Measurements from ENCODE around the gene NFE2L3. TPM values are rescaled to one million over a fixed set of nuclear protein-coding genes. Genes with fewer than 3 reads are reported as not detected.

NFE2L3 gene
- total RNA-seq, 1 experiment from 2014 or later: 40.0 TPM

- ChIA-PET POLR2A (ENCODE audit: unreplicated experiment) (interaction anchor here (0.6 kb wide), 1 partner anchor 30 kb away, joined by 3 read pairs; no protein-coding TSS in a partner anchor), CTCF (no interaction called here)
- DNase-seq: no peak
- peaks cover 55% of the 10 kb centered on the region for H3K79me2 ChIP-seq (ENCODE audit: low read length)
- no peak overlapping the region for H3K9ac ChIP-seq (ENCODE audit: low read length)
- no peak overlapping the region for H3K4me2 ChIP-seq (ENCODE audit: low read length)
- no peaks in the 10 kb centered on the region for H3K27me3 ChIP-seq (ENCODE audit: low read length)
- peaks cover 71% of the 10 kb centered on the region for H3F3A ChIP-seq (ENCODE audit: low read length, unreplicated experiment)
- H3K27ac ChIP-seq (ENCODE audit: low read length): no peak overlapping the region
- ATAC-seq: no peak
- H3K9me3 ChIP-seq (ENCODE audit: low read length): no peaks in the 10 kb centered on the region
- no peak for TF ChIP-seq EZH2phosphoT487 (IDR thresholded peaks at IDR 0.05; ENCODE audit: borderline replicate concordance, low read length)
- no peak for TF ChIP-seq EZH2 (IDR thresholded peaks at IDR 0.05; ENCODE audit: low read length, unreplicated experiment)
- TF ChIP-seq, protein P1, sequence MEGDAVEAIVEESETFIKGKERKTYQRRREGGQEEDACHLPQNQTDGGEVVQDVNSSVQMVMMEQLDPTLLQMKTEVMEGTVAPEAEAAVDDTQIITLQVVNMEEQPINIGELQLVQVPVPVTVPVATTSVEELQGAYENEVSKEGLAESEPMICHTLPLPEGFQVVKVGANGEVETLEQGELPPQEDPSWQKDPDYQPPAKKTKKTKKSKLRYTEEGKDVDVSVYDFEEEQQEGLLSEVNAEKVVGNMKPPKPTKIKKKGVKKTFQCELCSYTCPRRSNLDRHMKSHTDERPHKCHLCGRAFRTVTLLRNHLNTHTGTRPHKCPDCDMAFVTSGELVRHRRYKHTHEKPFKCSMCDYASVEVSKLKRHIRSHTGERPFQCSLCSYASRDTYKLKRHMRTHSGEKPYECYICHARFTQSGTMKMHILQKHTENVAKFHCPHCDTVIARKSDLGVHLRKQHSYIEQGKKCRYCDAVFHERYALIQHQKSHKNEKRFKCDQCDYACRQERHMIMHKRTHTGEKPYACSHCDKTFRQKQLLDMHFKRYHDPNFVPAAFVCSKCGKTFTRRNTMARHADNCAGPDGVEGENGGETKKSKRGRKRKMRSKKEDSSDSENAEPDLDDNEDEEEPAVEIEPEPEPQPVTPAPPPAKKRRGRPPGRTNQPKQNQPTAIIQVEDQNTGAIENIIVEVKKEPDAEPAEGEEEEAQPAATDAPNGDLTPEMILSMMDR (conservative IDR thresholded peaks at IDR 0.05; ENCODE audit: low read depth, low read length): no peak
- peaks cover 8% of the 10 kb centered on the region for H3K4me1 ChIP-seq (ENCODE audit: insufficient read depth, low read length)
- H3K4me3 ChIP-seq (ENCODE audit: low read length): no peak overlapping the region
- no TSS peak for BruUV-seq (replicated peaks)
- no peaks in the 10 kb centered on the region for H3K9me2 ChIP-seq (replicated peaks; ENCODE audit: low read length)
- H3K36me3 ChIP-seq (ENCODE audit: low read depth, low read length): peaks cover 78% of the 10 kb centered on the region
- H2AFZ ChIP-seq (ENCODE audit: low read length): no peak overlapping the region
- intact Hi-C loops (cut with micrococcal nuclease): no loop called here
- peaks cover 90% of the 10 kb centered on the region for H4K20me1 ChIP-seq (ENCODE audit: low read length)
These were observed 39.4 kb downstream of the NFE2L3 start for GRCh38 chr7:26191233-26191973.

GRCh38 chr7:26191974-26192479 is 40.0 kb downstream of the NFE2L3 start:
- TF ChIP-seq EZH2 (IDR thresholded peaks at IDR 0.05; ENCODE audit: low read length, unreplicated experiment): no peak
- TF ChIP-seq, protein P1 (conservative IDR thresholded peaks at IDR 0.05; ENCODE audit: low read depth, low read length): no peak
- no peak for TF ChIP-seq EZH2phosphoT487 (IDR thresholded peaks at IDR 0.05; ENCODE audit: borderline replicate concordance, low read length)
- BruUV-seq (replicated peaks): TSS peak; percentile 37
- Histone ChIP-seq H3K36me3 (ENCODE audit: low read depth, low read length) (peaks cover 84% of the 10 kb centered on the region), H3K27me3 (ENCODE audit: low read length) (no peaks in the 10 kb centered on the region), H3K27ac (ENCODE audit: low read length) (no peak overlapping the region), H3K9ac (ENCODE audit: low read length) (no peak overlapping the region), H3K4me2 (ENCODE audit: low read length) (no peak overlapping the region), H2AFZ (ENCODE audit: low read length) (no peak overlapping the region), H3K9me3 (ENCODE audit: low read length) (no peaks in the 10 kb centered on the region), H3K4me1 (ENCODE audit: insufficient read depth, low read length) (peaks cover 14% of the 10 kb centered on the region), H3K79me2 (ENCODE audit: low read length) (peaks cover 61% of the 10 kb centered on the region), H4K20me1 (ENCODE audit: low read length) (peaks cover 90% of the 10 kb centered on the region), H3F3A (ENCODE audit: low read length, unreplicated experiment) (peaks cover 75% of the 10 kb centered on the region), H3K9me2 (replicated peaks; ENCODE audit: low read length) (no peaks in the 10 kb centered on the region), H3K4me3 (ENCODE audit: low read length) (no peak overlapping the region)
- intact Hi-C loops (cut with micrococcal nuclease): no loop called here
- ATAC-seq (no peak), DNase-seq (no peak)
- ChIA-PET POLR2A (ENCODE audit: unreplicated experiment) (no interaction called here), CTCF (no interaction called here)

- DNase-seq (no peak), ATAC-seq (no peak)
- H3K9ac ChIP-seq (ENCODE audit: low read length): no peak overlapping the region
- ChIA-PET POLR2A (ENCODE audit: unreplicated experiment) (no interaction called here), CTCF (no interaction called here)
- H4K20me1 ChIP-seq (ENCODE audit: low read length): peaks cover 93% of the 10 kb centered on the region
- H3K4me1 ChIP-seq (ENCODE audit: insufficient read depth, low read length): peaks cover 19% of the 10 kb centered on the region
- no peak overlapping the region for H3K4me2 ChIP-seq (ENCODE audit: low read length)
- H3K9me2 ChIP-seq (replicated peaks; ENCODE audit: low read length): no peaks in the 10 kb centered on the region
- no peaks in the 10 kb centered on the region for H3K27me3 ChIP-seq (ENCODE audit: low read length)
- no TSS peak for BruUV-seq (replicated peaks)
- TF ChIP-seq EZH2phosphoT487 (IDR thresholded peaks at IDR 0.05; ENCODE audit: borderline replicate concordance, low read length): no peak
- no peak for TF ChIP-seq EZH2 (IDR thresholded peaks at IDR 0.05; ENCODE audit: low read length, unreplicated experiment)
- TF ChIP-seq, protein P1 (conservative IDR thresholded peaks at IDR 0.05; ENCODE audit: low read depth, low read length): no peak
- no peak overlapping the region for H2AFZ ChIP-seq (ENCODE audit: low read length)
- intact Hi-C loops (cut with micrococcal nuclease): no loop called here
- H3F3A ChIP-seq (ENCODE audit: low read length, unreplicated experiment): peaks cover 70% of the 10 kb centered on the region
- H3K36me3 ChIP-seq (ENCODE audit: low read depth, low read length): peaks cover 90% of the 10 kb centered on the region
- no peaks in the 10 kb centered on the region for H3K9me3 ChIP-seq (ENCODE audit: low read length)
- no peak overlapping the region for H3K27ac ChIP-seq (ENCODE audit: low read length)
- H3K79me2 ChIP-seq (ENCODE audit: low read length): peaks cover 66% of the 10 kb centered on the region
- no peak overlapping the region for H3K4me3 ChIP-seq (ENCODE audit: low read length)
These were observed 40.6 kb downstream of the NFE2L3 start for GRCh38 chr7:26192485-26193087.
